WTC11 (cell line): Measurements from ENCODE around the gene LAMTOR2. TPM values are rescaled to one million over a fixed set of nuclear protein-coding genes. Genes with fewer than 3 reads are reported as not detected.

Experiments used
- ATAC-seq: fragments of 200-7000 bp; cut with Tn5 transposase; 2 replicates; pipeline ENCODE4 v1.10.0; 2021; ENCODE audit warnings: mild to moderate bottlenecking, moderate library complexity
- CTCF ChIA-PET: fragments of 300-600 bp; sonication (Branson Sonifier 250); formaldehyde crosslinking; loops from one replicate; lab custom pipeline; 2021; ENCODE audit warnings: antibody characterized with exemption; lab: Charles Lee
- POLR2A ChIA-PET: fragments of 350-600 bp; sonication (Branson Sonifier 250); formaldehyde crosslinking; loops from one replicate; lab custom pipeline; 2021; ENCODE audit warnings: antibody characterized with exemption; lab: Charles Lee
- DNase-seq: peaks from one replicate; pipeline ENCODE4 v3.0.0; 2021; ENCODE audit warnings: low spot score
- H3K27ac Mint-ChIP-seq: 2 replicates; pipeline ENCODE4 v1.8.0; 2021; ENCODE audit warnings: mixed read lengths
- H3K27me3 Mint-ChIP-seq: 2 replicates; pipeline ENCODE4 v1.8.0; 2021; ENCODE audit warnings: low read depth, mild to moderate bottlenecking, moderate library complexity, mixed read lengths
- H3K36me3 Mint-ChIP-seq: 2 replicates; pipeline ENCODE4 v1.8.0; 2021; ENCODE audit warnings: mixed read lengths
- H3K4me1 Mint-ChIP-seq: 2 replicates; pipeline ENCODE4 v1.8.0; 2022; ENCODE audit warnings: mixed read lengths
- H3K4me3 Mint-ChIP-seq: 2 replicates; pipeline ENCODE4 v1.8.0; 2021; ENCODE audit warnings: mild to moderate bottlenecking, moderate library complexity, mixed read lengths
- H3K9me3 Mint-ChIP-seq: 2 replicates; pipeline ENCODE4 v1.8.0; 2021; ENCODE audit warnings: mixed read lengths
- AFF4 ChIP-seq: sonication (generic); formaldehyde crosslinking; IDR thresholded peaks from 2 replicates; pipeline ENCODE4 v1.8.1; 2023; ENCODE audit warnings: mild to moderate bottlenecking, missing genetic modification reagents, borderline replicate concordance
- EMX1 ChIP-seq: fragments of 250-450 bp; sonication (Bioruptor Pico); IDR thresholded peaks from 2 replicates; pipeline ENCODE4 v1.8.0; 2021; ENCODE audit warnings: mild to moderate bottlenecking
- ETV6 ChIP-seq: sonication (generic); formaldehyde crosslinking; IDR thresholded peaks from 2 replicates; pipeline ENCODE4 v1.8.1; 2022; ENCODE audit warnings: mild to moderate bottlenecking, missing genetic modification reagents
- FOXP4 ChIP-seq: sonication (generic); formaldehyde crosslinking; IDR thresholded peaks from 2 replicates; pipeline ENCODE4 v1.8.0; 2022; ENCODE audit warnings: mild to moderate bottlenecking, missing genetic modification reagents
- HMGA2 ChIP-seq: fragments of 250-450 bp; sonication (Bioruptor Pico); IDR thresholded peaks from 2 replicates; pipeline ENCODE4 v1.4.0; 2021; ENCODE audit warnings: mild to moderate bottlenecking, moderate library complexity
- KAT7 ChIP-seq: sonication (generic); formaldehyde crosslinking; IDR thresholded peaks from 2 replicates; pipeline ENCODE4 v1.8.1; 2023; ENCODE audit warnings: missing genetic modification reagents, mild to moderate bottlenecking, borderline replicate concordance
- NFE2L1 ChIP-seq: sonication (generic); formaldehyde crosslinking; IDR thresholded peaks from 2 replicates; pipeline ENCODE4 v1.8.1; 2023; ENCODE audit warnings: missing genetic modification reagents
- OVOL2 ChIP-seq: fragments of 250-450 bp; sonication (Bioruptor Pico); IDR thresholded peaks from 2 replicates; pipeline ENCODE4 v1.9.0; 2021; ENCODE audit warnings: mild to moderate bottlenecking, borderline replicate concordance
- RELA ChIP-seq: sonication (generic); formaldehyde crosslinking; IDR thresholded peaks from 2 replicates; pipeline ENCODE4 v1.8.1; 2022; ENCODE audit warnings: missing genetic modification reagents, mild to moderate bottlenecking, borderline replicate concordance
- SMAD3 ChIP-seq: sonication (generic); formaldehyde crosslinking; IDR thresholded peaks from 2 replicates; pipeline ENCODE4 v1.8.0; 2022; ENCODE audit warnings: missing genetic modification reagents, mild to moderate bottlenecking, borderline replicate concordance
- ZNF263 ChIP-seq: sonication (generic); formaldehyde crosslinking; IDR thresholded peaks from 2 replicates; pipeline ENCODE4 v1.8.1; 2022; ENCODE audit warnings: low read depth, mild to moderate bottlenecking, moderate library complexity, missing genetic modification reagents
- ZNF423 ChIP-seq: fragments of 250-450 bp; sonication (Bioruptor Pico); IDR thresholded peaks from 2 replicates; pipeline ENCODE4 v2.1.2; 2022; ENCODE audit warnings: mild to moderate bottlenecking, moderate library complexity
- ZNF532 ChIP-seq: fragments of 250-450 bp; sonication (Bioruptor Pico); IDR thresholded peaks from 2 replicates; pipeline ENCODE4 v1.9.0; 2021; ENCODE audit warnings: mild to moderate bottlenecking, borderline replicate concordance
- total RNA-seq: library from RNA; stranded (reverse); gene quantifications from 3 replicates; pipeline ENCODE4 v1.2.3, GENCODE V29; 2021
- TF ChIP-seq, protein P1 (sequence below): sonication (generic); formaldehyde crosslinking; IDR thresholded peaks from 2 replicates; pipeline ENCODE4 v1.8.1; 2023; ENCODE audit warnings: mild to moderate bottlenecking, missing genetic modification reagents, moderate library complexity
- TF ChIP-seq, protein P2 (sequence below): fragments of 250-450 bp; sonication (Bioruptor Pico); IDR thresholded peaks from 2 replicates; pipeline ENCODE4 v1.9.0; 2021; ENCODE audit warnings: mild to moderate bottlenecking
- TF ChIP-seq, protein P3 (sequence below): fragments of 250-450 bp; sonication (Bioruptor Pico); IDR thresholded peaks from 2 replicates; pipeline ENCODE4 v1.9.0; 2021; ENCODE audit warnings: mild to moderate bottlenecking
- TF ChIP-seq, protein P4 (sequence below): sonication (generic); formaldehyde crosslinking; IDR thresholded peaks from 2 replicates; pipeline ENCODE4 v1.8.1; 2023; ENCODE audit warnings: mild to moderate bottlenecking, missing genetic modification reagents

The LAMTOR2 gene
- total RNA-seq, 1 experiment from 2014 or later = 62.4 TPM

DNA sequence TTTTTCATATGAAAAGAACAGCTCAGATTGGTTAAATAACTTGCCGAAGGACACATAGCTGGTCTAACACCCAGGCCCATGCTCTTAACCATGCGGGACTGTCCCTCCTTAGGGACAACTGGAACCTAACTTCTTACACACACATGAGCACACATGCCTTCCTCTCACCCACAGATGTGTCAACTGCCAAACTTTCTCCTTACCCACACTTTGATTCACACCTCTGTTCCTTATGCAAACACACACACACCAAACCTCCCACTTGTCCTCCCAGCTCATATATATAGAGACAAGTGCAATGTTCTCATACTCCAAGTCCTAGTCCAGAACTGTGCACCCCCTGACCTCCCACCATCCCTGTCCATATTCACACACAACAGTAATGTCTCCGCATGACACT, 10.6 kb downstream of the LAMTOR2 start (continued):
- TF ChIP-seq RELA (CRISPR knock-in tag) = no peak
- TF ChIP-seq, all 79 proteins: peak for 0

DNA sequence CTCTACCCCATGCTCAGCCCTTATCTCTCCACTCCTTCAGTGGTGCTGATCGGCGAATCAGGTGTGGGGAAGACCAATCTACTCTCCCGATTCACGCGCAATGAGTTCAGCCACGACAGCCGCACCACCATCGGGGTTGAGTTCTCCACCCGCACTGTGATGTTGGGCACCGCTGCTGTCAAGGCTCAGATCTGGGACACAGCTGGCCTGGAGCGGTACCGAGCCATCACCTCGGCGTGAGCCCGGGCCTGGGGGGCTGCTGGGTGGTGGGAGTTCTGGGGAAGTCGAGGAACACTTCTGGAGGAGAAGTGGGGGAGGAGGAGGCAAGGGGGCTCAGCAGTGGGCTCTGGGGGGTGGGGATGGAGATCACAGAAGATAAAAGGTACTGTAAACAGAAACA, 11.3 kb downstream of the LAMTOR2 start:
- TF ChIP-seq HMGA2 (CRISPR knock-in tag) (no peak), NFE2L1 (no peak), ZNF532 (CRISPR knock-in tag) (no peak), OVOL2 (CRISPR knock-in tag) (no peak), ZNF423 (CRISPR knock-in tag) (no peak), FOXP4 (CRISPR knock-in tag) (no peak)
- TF ChIP-seq, protein P1, sequence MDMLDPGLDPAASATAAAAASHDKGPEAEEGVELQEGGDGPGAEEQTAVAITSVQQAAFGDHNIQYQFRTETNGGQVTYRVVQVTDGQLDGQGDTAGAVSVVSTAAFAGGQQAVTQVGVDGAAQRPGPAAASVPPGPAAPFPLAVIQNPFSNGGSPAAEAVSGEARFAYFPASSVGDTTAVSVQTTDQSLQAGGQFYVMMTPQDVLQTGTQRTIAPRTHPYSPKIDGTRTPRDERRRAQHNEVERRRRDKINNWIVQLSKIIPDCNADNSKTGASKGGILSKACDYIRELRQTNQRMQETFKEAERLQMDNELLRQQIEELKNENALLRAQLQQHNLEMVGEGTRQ (CRISPR knock-in tag) = no peak
- peaks cover 39% of the 10 kb centered on the region for H3K4me1 Mint-ChIP-seq
- 0 out of 2 replicates have a peak overlapping the region, but pooled peaks have one; percentile 30 for H3K27ac Mint-ChIP-seq
- no peak overlapping the region for H3K4me3 Mint-ChIP-seq
- ATAC-seq = no peak
- DNase-seq = no peak
- POLR2A ChIA-PET = interaction anchor here (1.1 to 1.4 kb wide), 2 partner anchors 13 to 17 kb away, joined by 3 to 4 read pairs; no protein-coding TSS in a partner anchor
- no peaks in the 10 kb centered on the region for H3K27me3 Mint-ChIP-seq
- peaks cover 24% of the 10 kb centered on the region for H3K36me3 Mint-ChIP-seq
- H3K9me3 Mint-ChIP-seq = no peaks in the 10 kb centered on the region
- CTCF ChIA-PET = interaction anchor here (0.5 to 5.0 kb wide), 47 partner anchors 9 to 159 kb away, joined by 3 to 74 read pairs (median 8); partner anchors contain the start of genes ARHGEF2, KHDC4, LAMTOR2 and SSR2

GRCh38 chr1:156067262-156067661, 12.7 kb downstream of the LAMTOR2 start:
- Mint-ChIP-seq H3K36me3 (peaks cover 24% of the 10 kb centered on the region), H3K4me3 (no peak overlapping the region), H3K4me1 (peaks cover 36% of the 10 kb centered on the region), H3K27me3 (no peaks in the 10 kb centered on the region), H3K27ac (no peak overlapping the region), H3K9me3 (no peaks in the 10 kb centered on the region)
- POLR2A ChIA-PET = no interaction called here
- DNase-seq = no peak
- no peak for ATAC-seq
- CTCF ChIA-PET = interaction anchor here (1.0 to 5.0 kb wide), 16 partner anchors 9 to 158 kb away, joined by 3 to 74 read pairs (median 20); partner anchors contain the start of genes ARHGEF2, KHDC4, LAMTOR2 and UBQLN4
- TF ChIP-seq EMX1 (CRISPR knock-in tag) (no peak), ETV6 (CRISPR knock-in tag) (no peak), AFF4 (CRISPR knock-in tag) (no peak), SMAD3 (CRISPR knock-in tag) (no peak), KAT7 (CRISPR knock-in tag) (no peak), ZNF263 (CRISPR knock-in tag) (no peak)
- TF ChIP-seq, protein P2, sequence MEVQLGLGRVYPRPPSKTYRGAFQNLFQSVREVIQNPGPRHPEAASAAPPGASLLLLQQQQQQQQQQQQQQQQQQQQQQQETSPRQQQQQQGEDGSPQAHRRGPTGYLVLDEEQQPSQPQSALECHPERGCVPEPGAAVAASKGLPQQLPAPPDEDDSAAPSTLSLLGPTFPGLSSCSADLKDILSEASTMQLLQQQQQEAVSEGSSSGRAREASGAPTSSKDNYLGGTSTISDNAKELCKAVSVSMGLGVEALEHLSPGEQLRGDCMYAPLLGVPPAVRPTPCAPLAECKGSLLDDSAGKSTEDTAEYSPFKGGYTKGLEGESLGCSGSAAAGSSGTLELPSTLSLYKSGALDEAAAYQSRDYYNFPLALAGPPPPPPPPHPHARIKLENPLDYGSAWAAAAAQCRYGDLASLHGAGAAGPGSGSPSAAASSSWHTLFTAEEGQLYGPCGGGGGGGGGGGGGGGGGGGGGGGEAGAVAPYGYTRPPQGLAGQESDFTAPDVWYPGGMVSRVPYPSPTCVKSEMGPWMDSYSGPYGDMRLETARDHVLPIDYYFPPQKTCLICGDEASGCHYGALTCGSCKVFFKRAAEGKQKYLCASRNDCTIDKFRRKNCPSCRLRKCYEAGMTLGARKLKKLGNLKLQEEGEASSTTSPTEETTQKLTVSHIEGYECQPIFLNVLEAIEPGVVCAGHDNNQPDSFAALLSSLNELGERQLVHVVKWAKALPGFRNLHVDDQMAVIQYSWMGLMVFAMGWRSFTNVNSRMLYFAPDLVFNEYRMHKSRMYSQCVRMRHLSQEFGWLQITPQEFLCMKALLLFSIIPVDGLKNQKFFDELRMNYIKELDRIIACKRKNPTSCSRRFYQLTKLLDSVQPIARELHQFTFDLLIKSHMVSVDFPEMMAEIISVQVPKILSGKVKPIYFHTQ = no peak
- TF ChIP-seq, protein P3, sequence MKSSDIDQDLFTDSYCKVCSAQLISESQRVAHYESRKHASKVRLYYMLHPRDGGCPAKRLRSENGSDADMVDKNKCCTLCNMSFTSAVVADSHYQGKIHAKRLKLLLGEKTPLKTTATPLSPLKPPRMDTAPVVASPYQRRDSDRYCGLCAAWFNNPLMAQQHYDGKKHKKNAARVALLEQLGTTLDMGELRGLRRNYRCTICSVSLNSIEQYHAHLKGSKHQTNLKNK = no peak
- TF ChIP-seq, protein P4, sequence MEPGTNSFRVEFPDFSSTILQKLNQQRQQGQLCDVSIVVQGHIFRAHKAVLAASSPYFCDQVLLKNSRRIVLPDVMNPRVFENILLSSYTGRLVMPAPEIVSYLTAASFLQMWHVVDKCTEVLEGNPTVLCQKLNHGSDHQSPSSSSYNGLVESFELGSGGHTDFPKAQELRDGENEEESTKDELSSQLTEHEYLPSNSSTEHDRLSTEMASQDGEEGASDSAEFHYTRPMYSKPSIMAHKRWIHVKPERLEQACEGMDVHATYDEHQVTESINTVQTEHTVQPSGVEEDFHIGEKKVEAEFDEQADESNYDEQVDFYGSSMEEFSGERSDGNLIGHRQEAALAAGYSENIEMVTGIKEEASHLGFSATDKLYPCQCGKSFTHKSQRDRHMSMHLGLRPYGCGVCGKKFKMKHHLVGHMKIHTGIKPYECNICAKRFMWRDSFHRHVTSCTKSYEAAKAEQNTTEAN (CRISPR knock-in tag) = no peak
